GM18867 (cell line): ENCODE results near the gene APOBEC3F.
A peak's percentile ranks its signal among the peaks of the same experiment; 100 is the strongest.
"Not testable (repeated sequence)": the region's sequence is repeated elsewhere in the genome, so short reads cannot be mapped to it uniquely, and the experiment has no call there.

Experiments
- ATAC-seq: cut with Tn5 transposase; IDR thresholded peaks from one replicate; pipeline ENCODE4 v1.9.1; 2021; ENCODE audit warnings: mild to moderate bottlenecking, moderate library complexity; ENCODE audit not compliant: unreplicated experiment

Gene APOBEC3F

GRCh38 chr22:39040538-39041296, at the start of gene APOBEC3F:
APOBEC3F (plus strand) TSS chr22:39040864; CDS start chr22:39040961, 97 bp downstream.
- peak; percentile 95 for ATAC-seq

GRCh38 chr22:38992871-38993371, 47.7 kb upstream of the APOBEC3F start:
- not testable (repeated sequence) for ATAC-seq

GRCh38 chr22:38996105-38996504, 44.6 kb upstream of the APOBEC3F start:
- no peak for ATAC-seq

GRCh38 chr22:38997518-38997917, 43.1 kb upstream of the APOBEC3F start:
- no peak for ATAC-seq

GRCh38 chr22:39003165-39003638, 37.5 kb upstream of the APOBEC3F start:
- ATAC-seq, result peak; percentile 63

GRCh38 chr22:39007177-39007576, 33.5 kb upstream of the APOBEC3F start:
- no peak for ATAC-seq

GRCh38 chr22:39008271-39008850, 32.3 kb upstream of the APOBEC3F start:
- not testable (repeated sequence) for ATAC-seq

- no peak for ATAC-seq
These were observed 29.7 kb upstream of the APOBEC3F start for GRCh38 chr22:39010946-39011345.

GRCh38 chr22:39012533-39013511, 27.8 kb upstream of the APOBEC3F start:
- no peak for ATAC-seq

GRCh38 chr22:39013561-39013941, 27.1 kb upstream of the APOBEC3F start:
- not testable (repeated sequence) for ATAC-seq

GRCh38 chr22:39013942-39014722, 26.5 kb upstream of the APOBEC3F start, which contains the start of gene APOBEC3C:
APOBEC3C (plus strand) TSS chr22:39014257; CDS start chr22:39014363, 106 bp downstream.
- ATAC-seq, result peak; percentile 83

GRCh38 chr22:39014723-39015121, 25.9 kb upstream of the APOBEC3F start:
- not testable (repeated sequence) for ATAC-seq

- no peak for ATAC-seq
These were observed 24.1 kb upstream of the APOBEC3F start for GRCh38 chr22:39016592-39016991.

- no peak for ATAC-seq
These were observed 22.9 kb upstream of the APOBEC3F start for GRCh38 chr22:39017596-39018365.

- ATAC-seq, result not testable (repeated sequence)
These were observed 20.5 kb upstream of the APOBEC3F start for GRCh38 chr22:39020021-39020651.

GRCh38 chr22:39021552-39022250, 19.0 kb upstream of the APOBEC3F start:
- ATAC-seq, result no peak

- ATAC-seq, result no peak
These were observed 15.9 kb upstream of the APOBEC3F start for GRCh38 chr22:39024519-39025308.
